Mesenchymal stem cell (in vitro differentiated cells and primary cell): ENCODE data around the gene GLT1D1.
A peak's percentile ranks its signal among the peaks of the same experiment; 100 is the strongest.

Experiments used
- DNase-seq: peaks from one replicate; pipeline ENCODE4 v3.0.0-alpha.2; 2013
- H2AFZ ChIP-seq: one replicate; pipeline ENCODE4 v1.6.1; 2013; ENCODE audit warnings: low read depth, mild to moderate bottlenecking, control low read depth, inconsistent platforms, low read length, moderate library complexity
- H2AK5ac ChIP-seq: 2 replicates; pipeline ENCODE4 v1.6.1; 2013; ENCODE audit warnings: low read length, moderate library complexity, mild to moderate bottlenecking, inconsistent platforms; ENCODE audit not compliant: severe bottlenecking
- H2BK120ac ChIP-seq: one replicate; pipeline ENCODE4 v1.6.1; 2013; ENCODE audit warnings: low read depth, mild to moderate bottlenecking, inconsistent platforms, low read length, moderate library complexity
- H2BK12ac ChIP-seq, 2 experiments: one replicate each; pipeline ENCODE4 v1.6.1; 2013; ENCODE audit warnings: inconsistent platforms in 2 of 2, low read length in 2 of 2, mild to moderate bottlenecking in 2 of 2, moderate library complexity in 2 of 2, control low read depth in 1 of 2
- H2BK15ac ChIP-seq: one replicate; pipeline ENCODE4 v1.6.1; 2013; ENCODE audit warnings: mild to moderate bottlenecking, low read depth, inconsistent platforms; ENCODE audit not compliant: poor library complexity, severe bottlenecking
- H2BK5ac ChIP-seq: 2 replicates; pipeline ENCODE4 v1.6.1; 2013; ENCODE audit warnings: low read depth, mild to moderate bottlenecking, low read length, control low read depth, inconsistent platforms; ENCODE audit not compliant: poor library complexity, severe bottlenecking
- H3K14ac ChIP-seq, 2 experiments: one replicate each; pipeline ENCODE4 v1.6.1; 2013; ENCODE audit warnings: inconsistent platforms in 2 of 2, low read length in 2 of 2, control low read depth in 1 of 2, mild to moderate bottlenecking in 1 of 2, moderate library complexity in 1 of 2
- H3K18ac ChIP-seq, 2 experiments: one replicate each; pipeline ENCODE4 v1.6.1; 2013; ENCODE audit warnings: inconsistent platforms in 2 of 2, low read length in 2 of 2, control low read depth in 1 of 2, low read depth in 1 of 2, mild to moderate bottlenecking in 1 of 2
- H3K23ac ChIP-seq, 2 experiments: one replicate each; pipeline ENCODE4 v1.6.1; 2013; ENCODE audit warnings: inconsistent platforms in 2 of 2, low read length in 2 of 2, mild to moderate bottlenecking in 2 of 2, moderate library complexity in 2 of 2, control low read depth in 1 of 2
- H3K27ac ChIP-seq: 2 replicates; pipeline ENCODE4 v1.5.1; 2013; ENCODE audit warnings: mild to moderate bottlenecking, moderate library complexity, low read length, control low read depth, inconsistent platforms; ENCODE audit not compliant: poor library complexity, severe bottlenecking
- H3K27me3 ChIP-seq, 2 experiments: 2 replicates each; pipeline versions ENCODE4 v1.6.1 to v1.7.0; 2013; ENCODE audit warnings: low read length in 2 of 2, mild to moderate bottlenecking in 2 of 2, moderate library complexity in 2 of 2, control low read depth in 1 of 2, inconsistent platforms in 1 of 2; ENCODE audit not compliant: control insufficient read depth in 1 of 2, insufficient read depth in 1 of 2
- H3K36me3 ChIP-seq, 2 experiments: 2 replicates each; pipeline versions ENCODE4 v1.6.1 to v1.7.0; 2013; ENCODE audit warnings: low read length in 2 of 2, control low read depth in 1 of 2, inconsistent platforms in 1 of 2, low read depth in 1 of 2, mild to moderate bottlenecking in 1 of 2; ENCODE audit not compliant: insufficient read depth in 2 of 2, control insufficient read depth in 1 of 2
- H3K4ac ChIP-seq, 2 experiments: one replicate each; pipeline ENCODE4 v1.6.1; 2013; ENCODE audit warnings: inconsistent platforms in 2 of 2, low read length in 2 of 2, mild to moderate bottlenecking in 2 of 2, moderate library complexity in 2 of 2, control low read depth in 1 of 2, low read depth in 1 of 2
- H3K4me1 ChIP-seq: 2 replicates; pipeline ENCODE4 v1.6.1; 2013; ENCODE audit warnings: low read depth, low read length, control low read depth; ENCODE audit not compliant: control insufficient read depth, insufficient read depth
- H3K4me2 ChIP-seq: 2 replicates; pipeline ENCODE4 v1.6.1; 2013; ENCODE audit warnings: low read length, mild to moderate bottlenecking, inconsistent platforms; ENCODE audit not compliant: poor library complexity, severe bottlenecking
- H3K4me3 ChIP-seq, 2 experiments: 2 replicates each; pipeline versions ENCODE4 v1.5.1 to v1.7.0; 2013; ENCODE audit warnings: low read length in 2 of 2, mild to moderate bottlenecking in 2 of 2, control low read depth in 1 of 2, low read depth in 1 of 2; ENCODE audit not compliant: insufficient read depth in 1 of 2
- H3K79me1 ChIP-seq: replicated peaks from 2 replicates; pipeline ENCODE4 v1.6.1; 2013; ENCODE audit warnings: mild to moderate bottlenecking, control low read depth, low read length, inconsistent platforms; ENCODE audit not compliant: poor library complexity, severe bottlenecking
- H3K9ac ChIP-seq: 2 replicates; pipeline ENCODE4 v1.7.0; 2013; ENCODE audit warnings: mild to moderate bottlenecking, low read length, moderate library complexity
- H3K9me3 ChIP-seq: 2 replicates; pipeline ENCODE4 v1.7.0; 2013; ENCODE audit warnings: mild to moderate bottlenecking, low read length; ENCODE audit not compliant: control insufficient read depth
- H4K8ac ChIP-seq: one replicate; pipeline ENCODE4 v1.6.1; 2013; ENCODE audit warnings: inconsistent platforms, mild to moderate bottlenecking, low read length, moderate library complexity
- H4K91ac ChIP-seq: one replicate; pipeline ENCODE4 v1.6.1; 2013; ENCODE audit warnings: mild to moderate bottlenecking, low read length, inconsistent platforms
- WGBS: methylation state at CpG from one replicate; pipeline ENCODE4 v1.1.7; 2013; ENCODE audit warnings: mixed read lengths; 5-methylcytosine and 5-hydroxymethylcytosine counted together

GLT1D1 gene

GRCh38 chr12:128940090-128940888, 87.0 kb downstream of the GLT1D1 start:
- no peak overlapping the region for H3K4ac ChIP-seq
- H3K79me1 ChIP-seq: no peaks in the 10 kb centered on the region
- no peak overlapping the region for H3K23ac ChIP-seq
- no peak overlapping the region for H2BK12ac ChIP-seq
- no peak for DNase-seq
- H2AFZ ChIP-seq: no peak overlapping the region
- H3K4me1 ChIP-seq: no peaks in the 10 kb centered on the region
- no peaks in the 10 kb centered on the region for H3K27me3 ChIP-seq
- no peak overlapping the region for H2BK120ac ChIP-seq
- no peak overlapping the region for H4K8ac ChIP-seq
- H3K18ac ChIP-seq: no peak overlapping the region
- no peak overlapping the region for H2BK5ac ChIP-seq
- no peak overlapping the region for H3K14ac ChIP-seq
- no peak overlapping the region for H3K9ac ChIP-seq
- no peak overlapping the region for H2AK5ac ChIP-seq
- WGBS: 83% methylated on average over 14 of the region's 15 CpGs
- H4K91ac ChIP-seq: no peak overlapping the region
- H2BK15ac ChIP-seq: no peak overlapping the region
- no peaks in the 10 kb centered on the region for H3K9me3 ChIP-seq
- H3K27ac ChIP-seq: no peak overlapping the region
- no peak overlapping the region for H3K4me2 ChIP-seq
- no peaks in the 10 kb centered on the region for H3K36me3 ChIP-seq
- no peak overlapping the region for H3K4me3 ChIP-seq

- Histone ChIP-seq H2AFZ (no peak overlapping the region), H3K23ac (no peak overlapping the region), H4K8ac (no peak overlapping the region), H3K27ac (no peak overlapping the region), H2BK5ac (no peak overlapping the region), H3K4me1 (no peaks in the 10 kb centered on the region), H3K9ac (no peak overlapping the region), H2BK12ac (no peak overlapping the region), H3K9me3 (no peaks in the 10 kb centered on the region), H3K14ac (no peak overlapping the region), H3K36me3 (no peaks in the 10 kb centered on the region), H3K4me2 (no peak overlapping the region), H3K4ac (no peak overlapping the region), H2AK5ac (no peak overlapping the region), H2BK15ac (no peak overlapping the region), H3K79me1 (no peaks in the 10 kb centered on the region), H3K4me3 (no peak overlapping the region), H4K91ac (no peak overlapping the region), H2BK120ac (no peak overlapping the region), H3K18ac (no peak overlapping the region), H3K27me3 (no peaks in the 10 kb centered on the region)
- WGBS: 84% methylated on average over 5 of the region's 5 CpGs
- no peak for DNase-seq
These were observed 87.7 kb downstream of the GLT1D1 start for GRCh38 chr12:128940974-128941373.

- no peak overlapping the region for H3K14ac ChIP-seq
- H3K18ac ChIP-seq: no peak overlapping the region
- H2BK120ac ChIP-seq: no peak overlapping the region
- DNase-seq: no peak
- H2AFZ ChIP-seq: no peak overlapping the region
- H3K27me3 ChIP-seq: no peaks in the 10 kb centered on the region
- no peak overlapping the region for H4K91ac ChIP-seq
- no peaks in the 10 kb centered on the region for H3K79me1 ChIP-seq
- no peak overlapping the region for H2BK12ac ChIP-seq
- H3K27ac ChIP-seq: no peak overlapping the region
- H3K36me3 ChIP-seq: no peaks in the 10 kb centered on the region
- H2BK15ac ChIP-seq: no peak overlapping the region
- no peak overlapping the region for H3K4ac ChIP-seq
- no peak overlapping the region for H2BK5ac ChIP-seq
- H2AK5ac ChIP-seq: no peak overlapping the region
- H3K9me3 ChIP-seq: no peaks in the 10 kb centered on the region
- no peak overlapping the region for H3K9ac ChIP-seq
- no peaks in the 10 kb centered on the region for H3K4me1 ChIP-seq
- 93% methylated on average over 4 of the region's 11 CpGs for WGBS
- H3K23ac ChIP-seq: no peak overlapping the region
- no peak overlapping the region for H4K8ac ChIP-seq
- H3K4me2 ChIP-seq: no peak overlapping the region
- H3K4me3 ChIP-seq: no peak overlapping the region
These were observed 89.7 kb downstream of the GLT1D1 start for GRCh38 chr12:128942960-128943477.

GRCh38 chr12:128944956-128945355, 91.7 kb downstream of the GLT1D1 start:
- peak overlapping the region in 1 of 2 experiments; percentile 37 for H3K4me3 ChIP-seq
- H4K8ac ChIP-seq: no peak overlapping the region
- H3K27ac ChIP-seq: no peak overlapping the region
- H3K4me2 ChIP-seq: no peak overlapping the region
- H3K36me3 ChIP-seq: no peaks in the 10 kb centered on the region
- H3K18ac ChIP-seq: no peak overlapping the region
- no peaks in the 10 kb centered on the region for H3K9me3 ChIP-seq
- no peaks in the 10 kb centered on the region for H3K79me1 ChIP-seq
- no peak for DNase-seq
- H2AK5ac ChIP-seq: no peak overlapping the region
- no peak overlapping the region for H3K9ac ChIP-seq
- H3K4ac ChIP-seq: no peak overlapping the region
- WGBS: 89% methylated on average over 27 of the region's 27 CpGs
- H2BK15ac ChIP-seq: no peak overlapping the region
- H3K23ac ChIP-seq: no peak overlapping the region
- H2BK12ac ChIP-seq: no peak overlapping the region
- H3K4me1 ChIP-seq: no peaks in the 10 kb centered on the region
- no peak overlapping the region for H2BK120ac ChIP-seq
- H3K14ac ChIP-seq: no peak overlapping the region
- no peaks in the 10 kb centered on the region for H3K27me3 ChIP-seq
- H2AFZ ChIP-seq: no peak overlapping the region
- H2BK5ac ChIP-seq: no peak overlapping the region
- H4K91ac ChIP-seq: no peak overlapping the region
